OCI-LY3 (cell line): ENCODE measurements around the gene MGAT5B.

Source experiments
- CTCF ChIP-seq: fragments of 200-600, 300-600 bp; sonication (generic); IDR thresholded peaks from 2 replicates; pipeline ENCODE4 v1.5.1; 2014; ENCODE audit warnings: antibody characterized with exemption, low read length, low read depth
- EZH2phosphoT487 ChIP-seq: fragments of 200-600 bp; shearing (Covaris generic); IDR thresholded peaks from 2 replicates; pipeline ENCODE4 v1.6.1; 2018; ENCODE audit warnings: antibody characterized with exemption, mixed run types, low read depth

GRCh38 chr17:76952402-76952801 lies 84.2 kb downstream of the MGAT5B start:
- TF ChIP-seq CTCF (no peak), EZH2phosphoT487 (no peak)
